ENCODE data around the gene GRIP1. TPM values are rescaled to one million over a fixed set of nuclear protein-coding genes. Genes with fewer than 3 reads are reported as not detected.

Gene GRIP1
- total RNA-seq, 2 experiments from 2014 or later = 5.4 TPM

GRCh38 chr12:66387117-66387516 is 291.8 kb downstream of the GRIP1 start:
- Mint-ChIP-seq H3K4me1 (ENCODE audit: low read depth) (peaks cover 5% of the 10 kb centered on the region), H3K36me3 (ENCODE audit: low read depth) (peaks cover 11% of the 10 kb centered on the region), H3K9me3 (peaks cover 2% of the 10 kb centered on the region), H3K27ac (no peak overlapping the region), H3K27me3 (peaks cover 8% of the 10 kb centered on the region), H3K4me3 (no peak overlapping the region)
- Histone ChIP-seq H3K27ac (ENCODE audit: low read depth in 1 of 2, low read length in 2 of 2) (no peak overlapping the region), H3K4me3 (ENCODE audit: low read length) (no peak overlapping the region), H3K4me1 (ENCODE audit: insufficient read depth, low read length) (no peaks in the 10 kb centered on the region), H3K27me3 (ENCODE audit: control insufficient read depth in 1 of 2, insufficient read depth in 2 of 2, low read length in 2 of 2) (no peaks in the 10 kb centered on the region), H3K36me3 (ENCODE audit: insufficient read depth, low read length) (no peaks in the 10 kb centered on the region), H3K9me3 (ENCODE audit: control insufficient read depth in 1 of 2, insufficient read depth in 1 of 2, low read length in 2 of 2) (no peaks in the 10 kb centered on the region)
- no peak for ATAC-seq (ENCODE audit: poor library complexity)
- no peak for TF ChIP-seq CTCF (IDR thresholded peaks at IDR 0.05)
- ChIA-PET POLR2A (no interaction called here), CTCF (no interaction called here)
- DNase-seq = no peak
- intact Hi-C loops (cut with DNase I, micrococcal nuclease) = no loop called here

- CTCF ChIA-PET = no interaction called here
- no peak overlapping the region for H3K27ac Mint-ChIP-seq
These were observed 297.9 kb downstream of the GRIP1 start for GRCh38 chr12:66380769-66381535.

GRCh38 chr12:66379616-66380015 is 299.3 kb downstream of the GRIP1 start:
- Histone ChIP-seq H3K36me3 (ENCODE audit: insufficient read depth, low read length) (no peaks in the 10 kb centered on the region), H3K27ac (ENCODE audit: low read depth in 1 of 2, low read length in 2 of 2) (no peak overlapping the region), H3K27me3 (ENCODE audit: control insufficient read depth in 1 of 2, insufficient read depth in 2 of 2, low read length in 2 of 2) (no peaks in the 10 kb centered on the region), H3K4me3 (ENCODE audit: low read length) (no peak overlapping the region), H3K9me3 (ENCODE audit: control insufficient read depth in 1 of 2, insufficient read depth in 1 of 2, low read length in 2 of 2) (no peaks in the 10 kb centered on the region), H3K4me1 (ENCODE audit: insufficient read depth, low read length) (no peaks in the 10 kb centered on the region)
- Mint-ChIP-seq H3K27ac (no peak overlapping the region), H3K36me3 (ENCODE audit: low read depth) (peaks cover 8% of the 10 kb centered on the region), H3K4me3 (no peak overlapping the region), H3K9me3 (no peaks in the 10 kb centered on the region), H3K27me3 (no peaks in the 10 kb centered on the region), H3K4me1 (ENCODE audit: low read depth) (no peaks in the 10 kb centered on the region)
- no peak for DNase-seq
- ChIA-PET CTCF (no interaction called here), POLR2A (no interaction called here)
- intact Hi-C loops (cut with DNase I, micrococcal nuclease) = no loop called here
- no peak for TF ChIP-seq CTCF (IDR thresholded peaks at IDR 0.05)
- no peak for ATAC-seq (ENCODE audit: poor library complexity)

More at GRCh38 chr12:66380769-66381535, 297.9 kb downstream of the GRIP1 start:
- Histone ChIP-seq H3K9me3 (ENCODE audit: control insufficient read depth in 1 of 2, insufficient read depth in 1 of 2, low read length in 2 of 2) (no peaks in the 10 kb centered on the region), H3K27ac (ENCODE audit: low read depth in 1 of 2, low read length in 2 of 2) (no peak overlapping the region), H3K4me3 (ENCODE audit: low read length) (no peak overlapping the region), H3K4me1 (ENCODE audit: insufficient read depth, low read length) (no peaks in the 10 kb centered on the region), H3K36me3 (ENCODE audit: insufficient read depth, low read length) (no peaks in the 10 kb centered on the region), H3K27me3 (ENCODE audit: control insufficient read depth in 1 of 2, insufficient read depth in 2 of 2, low read length in 2 of 2) (no peaks in the 10 kb centered on the region)
- Mint-ChIP-seq H3K4me3 (no peak overlapping the region), H3K27me3 (no peaks in the 10 kb centered on the region), H3K9me3 (no peaks in the 10 kb centered on the region), H3K4me1 (ENCODE audit: low read depth) (no peaks in the 10 kb centered on the region), H3K36me3 (ENCODE audit: low read depth) (peaks cover 7% of the 10 kb centered on the region)
- DNase-seq = no peak
- ATAC-seq (ENCODE audit: poor library complexity) = no peak
- TF ChIP-seq CTCF (IDR thresholded peaks at IDR 0.05) = no peak
- intact Hi-C loops (cut with DNase I, micrococcal nuclease) = no loop called here
- POLR2A ChIA-PET = no interaction called here

Data from CD4-positive, alpha-beta T cell (primary cell).